ENCODE measurements around the gene UBAC1.

UBAC1 gene

DNA sequence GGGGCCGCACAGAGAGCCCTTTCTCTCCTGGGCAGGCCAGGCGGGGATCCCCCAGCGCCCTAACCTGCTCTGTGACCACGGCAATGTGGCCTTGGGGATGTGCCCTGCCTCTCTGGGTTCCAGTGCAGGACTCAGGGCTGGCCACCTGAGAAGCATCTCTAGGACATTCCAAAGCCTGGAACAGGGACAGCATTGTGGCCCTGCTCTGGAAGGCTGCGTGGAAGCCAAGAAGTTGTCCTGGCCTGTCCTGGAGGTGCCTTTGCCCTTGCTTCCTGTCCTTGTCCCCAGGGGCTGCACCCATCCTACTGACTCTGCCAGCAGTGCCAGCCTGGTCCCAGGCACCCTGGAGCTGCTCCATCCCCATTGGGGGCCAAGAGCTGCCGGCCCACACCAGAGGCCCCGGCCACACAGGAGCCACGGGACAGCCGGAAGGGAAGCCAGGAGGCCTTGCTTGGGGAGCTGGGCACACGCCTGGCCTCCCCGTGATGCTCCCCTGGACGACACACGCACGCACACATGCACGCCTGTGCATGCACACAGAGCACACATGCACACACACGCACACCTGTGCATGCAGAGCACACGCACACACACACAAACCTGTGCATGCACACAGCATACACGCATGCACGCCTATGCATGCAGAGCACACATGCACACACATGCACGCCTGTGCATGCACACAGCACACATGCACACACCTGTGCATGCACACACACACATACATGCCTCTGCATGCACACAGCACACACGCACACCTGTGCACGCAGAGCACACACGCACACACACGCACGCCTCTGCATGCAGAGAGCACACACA lies 33.8 kb downstream of the UBAC1 start:
- no peak overlapping the region for H3K27ac ChIP-seq (ENCODE audit: low read length)
- H3K9ac ChIP-seq (ENCODE audit: low read length in 2 of 2) = no peak overlapping the region
- no peaks in the 10 kb centered on the region for H3K27me3 ChIP-seq (ENCODE audit: control insufficient read depth in 1 of 2, insufficient read depth in 2 of 2, low read length in 2 of 2)
- no peak overlapping the region for H3K4me3 ChIP-seq (ENCODE audit: low read length in 2 of 2)
- peaks cover 13 to 15% of the 10 kb centered on the region in 2 donors for H3K36me3 ChIP-seq (ENCODE audit: control insufficient read depth in 2 of 2, insufficient read depth in 2 of 2, low read length in 2 of 2)
- H3K9me3 ChIP-seq (ENCODE audit: control insufficient read depth in 2 of 2, low read length in 2 of 2) = no peaks in the 10 kb centered on the region
- no peaks in the 10 kb centered on the region for H3K4me1 ChIP-seq (ENCODE audit: control insufficient read depth, insufficient read depth, low read length)

DNA sequence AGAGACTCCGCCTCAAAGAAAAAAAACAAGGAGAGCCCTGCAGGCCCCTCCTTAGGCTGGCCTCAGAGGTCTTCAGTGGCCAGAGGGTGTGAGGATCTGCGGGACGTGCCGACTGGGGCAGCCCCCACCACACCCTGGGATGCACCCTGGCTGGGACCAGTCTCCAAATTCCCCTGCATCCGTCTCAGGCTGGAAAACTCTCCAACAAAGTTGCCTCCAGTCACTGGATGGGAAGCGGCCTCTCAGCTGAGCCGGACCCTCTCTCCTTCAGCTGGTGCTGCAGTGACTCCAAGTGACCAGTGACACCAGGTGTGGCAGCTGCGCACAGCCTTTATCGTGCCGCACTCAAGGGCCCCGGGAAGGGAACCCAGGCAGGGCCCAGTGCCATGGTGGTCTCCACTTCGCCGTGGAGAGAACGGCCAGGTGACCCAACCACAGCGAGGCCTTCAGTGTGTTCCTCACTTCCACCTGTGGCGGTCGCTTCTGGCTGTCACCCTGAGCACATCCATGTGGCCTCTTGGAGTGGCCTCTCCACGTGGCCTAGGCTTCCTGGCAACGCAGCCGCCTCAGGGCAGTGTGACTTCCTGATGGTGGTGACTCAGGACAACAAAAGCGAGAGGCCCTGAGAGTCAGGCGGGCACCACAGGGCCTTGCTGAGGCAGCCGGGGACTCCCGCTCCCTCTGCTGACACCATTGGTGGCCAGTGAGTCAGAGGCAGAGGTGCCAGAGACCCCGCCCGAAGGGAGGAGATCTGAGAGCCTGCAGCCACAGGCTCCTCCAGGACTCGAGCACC lies 34.6 kb downstream of the UBAC1 start:
- peaks cover 11 to 15% of the 10 kb centered on the region in 2 donors for H3K36me3 ChIP-seq (ENCODE audit: control insufficient read depth in 2 of 2, insufficient read depth in 2 of 2, low read length in 2 of 2)

DNA sequence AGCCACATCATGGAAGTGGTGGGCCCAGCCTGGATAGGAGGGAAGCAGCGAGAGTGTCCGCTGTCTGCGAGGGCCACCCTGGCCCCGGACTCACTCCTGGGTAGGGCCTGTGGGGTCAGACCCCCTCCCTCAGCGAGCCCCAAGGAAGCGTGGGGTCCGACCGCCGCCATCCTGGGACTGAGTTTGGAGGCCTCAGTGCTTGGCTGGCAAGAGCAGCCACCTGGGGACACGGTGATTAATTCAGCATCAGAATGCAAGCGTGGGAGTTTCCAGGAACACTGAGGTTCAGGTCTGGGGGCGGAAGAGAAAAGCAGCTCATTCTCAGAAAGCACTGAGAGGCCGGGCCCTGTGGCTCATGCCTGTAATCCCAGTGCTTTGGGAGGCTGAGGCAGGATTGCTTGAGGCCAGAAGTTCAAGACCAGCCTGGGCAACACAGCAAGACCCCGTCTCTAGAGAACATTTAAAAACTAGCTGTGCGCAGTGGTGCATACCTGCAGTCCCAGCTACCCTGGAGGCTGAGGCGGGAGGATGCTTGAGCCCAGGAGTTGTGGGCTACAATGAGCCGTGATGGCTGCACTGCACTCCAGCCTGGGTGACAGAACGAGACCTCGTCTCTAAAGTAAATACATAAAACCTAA lies 35.6 kb downstream of the UBAC1 start:
- H3K36me3 ChIP-seq (ENCODE audit: control insufficient read depth in 2 of 2, insufficient read depth in 2 of 2, low read length in 2 of 2) = peaks cover 1 to 7% of the 10 kb centered on the region in 2 donors
- H3K27me3 ChIP-seq (ENCODE audit: control insufficient read depth in 1 of 2, insufficient read depth in 2 of 2, low read length in 2 of 2) = no peaks in the 10 kb centered on the region
- no peaks in the 10 kb centered on the region for H3K9me3 ChIP-seq (ENCODE audit: control insufficient read depth in 2 of 2, low read length in 2 of 2)
- H3K4me3 ChIP-seq (ENCODE audit: low read length in 2 of 2) = no peak overlapping the region
- no peaks in the 10 kb centered on the region for H3K4me1 ChIP-seq (ENCODE audit: control insufficient read depth, insufficient read depth, low read length)
- H3K27ac ChIP-seq (ENCODE audit: low read length) = no peak overlapping the region
- H3K9ac ChIP-seq (ENCODE audit: low read length in 2 of 2) = no peak overlapping the region

More for the DNA sequence above, 34.6 kb downstream of the UBAC1 start:
- Histone ChIP-seq H3K9me3 (ENCODE audit: control insufficient read depth in 2 of 2, low read length in 2 of 2) (no peaks in the 10 kb centered on the region), H3K4me1 (ENCODE audit: control insufficient read depth, insufficient read depth, low read length) (no peaks in the 10 kb centered on the region), H3K4me3 (ENCODE audit: low read length in 2 of 2) (no peak overlapping the region), H3K27me3 (ENCODE audit: control insufficient read depth in 1 of 2, insufficient read depth in 2 of 2, low read length in 2 of 2) (no peaks in the 10 kb centered on the region), H3K27ac (ENCODE audit: low read length) (no peak overlapping the region), H3K9ac (ENCODE audit: low read length in 2 of 2) (no peak overlapping the region)

DNA sequence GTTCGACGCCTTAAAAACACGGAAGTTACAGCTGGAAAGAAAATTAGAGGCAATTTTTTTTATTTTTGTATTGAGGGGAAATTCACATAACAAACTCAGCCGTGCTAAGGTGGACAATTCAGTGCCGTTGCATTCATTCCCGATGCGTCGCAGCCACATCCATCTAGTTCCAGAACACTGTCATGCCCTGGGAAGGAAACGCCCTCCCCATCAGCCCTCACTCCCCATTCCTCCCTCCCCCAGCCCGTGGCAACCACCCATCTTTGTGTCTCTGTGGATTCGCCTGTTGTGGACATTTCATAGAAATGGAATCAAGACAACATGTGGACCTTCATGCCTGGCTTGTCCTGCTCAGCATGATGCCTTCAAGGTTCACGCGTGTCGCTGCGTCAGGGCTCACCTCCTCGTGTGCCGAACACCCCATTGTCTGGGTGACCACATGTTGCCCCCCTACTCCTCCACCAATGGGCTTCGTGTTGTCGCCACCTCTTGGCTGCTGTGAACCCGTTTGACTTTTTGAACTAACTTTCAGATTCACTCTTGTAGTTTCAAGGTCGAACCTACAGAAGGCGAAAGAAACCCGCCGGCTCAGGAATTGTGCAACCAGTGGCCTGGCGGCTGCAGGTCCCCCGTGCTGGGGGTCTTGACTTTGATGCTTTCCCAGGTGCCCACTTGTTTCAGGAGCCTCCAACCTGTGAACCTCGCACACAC lies 36.4 kb downstream of the UBAC1 start:
- Histone ChIP-seq H3K27me3 (ENCODE audit: control insufficient read depth in 1 of 2, insufficient read depth in 2 of 2, low read length in 2 of 2) (no peaks in the 10 kb centered on the region), H3K36me3 (ENCODE audit: control insufficient read depth in 2 of 2, insufficient read depth in 2 of 2, low read length in 2 of 2) (peaks cover 0 to 7% of the 10 kb centered on the region in 2 donors), H3K27ac (ENCODE audit: low read length) (no peak overlapping the region), H3K9me3 (ENCODE audit: control insufficient read depth in 2 of 2, low read length in 2 of 2) (no peaks in the 10 kb centered on the region), H3K4me3 (ENCODE audit: low read length in 2 of 2) (no peak overlapping the region), H3K4me1 (ENCODE audit: control insufficient read depth, insufficient read depth, low read length) (no peaks in the 10 kb centered on the region), H3K9ac (ENCODE audit: low read length in 2 of 2) (no peak overlapping the region)

DNA sequence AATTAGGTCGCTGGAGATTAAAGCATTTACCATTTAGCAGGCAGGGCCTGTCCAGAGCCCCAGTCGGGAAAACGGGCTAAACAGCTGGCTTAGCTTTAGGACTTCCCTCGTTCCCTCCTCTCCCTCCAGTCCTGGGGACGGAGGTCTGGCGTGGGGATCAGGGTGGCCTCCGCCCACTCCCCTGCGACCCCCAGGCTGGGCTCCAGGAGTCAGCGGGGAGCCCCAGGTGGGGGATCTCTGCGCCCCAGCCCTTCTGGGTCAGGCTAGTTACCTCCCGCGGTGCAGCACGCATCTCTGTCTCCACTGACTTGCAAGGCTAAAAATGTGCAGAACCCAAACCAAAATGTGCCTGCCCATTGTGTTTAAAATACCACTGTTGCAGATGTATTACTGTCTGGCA lies 37.7 kb downstream of the UBAC1 start:
- Histone ChIP-seq H3K4me1 (ENCODE audit: control insufficient read depth, insufficient read depth, low read length) (no peaks in the 10 kb centered on the region), H3K4me3 (ENCODE audit: low read length in 2 of 2) (no peak overlapping the region), H3K27ac (ENCODE audit: low read length) (no peak overlapping the region), H3K9me3 (ENCODE audit: control insufficient read depth in 2 of 2, low read length in 2 of 2) (peaks cover 0 to 8% of the 10 kb centered on the region in 2 donors), H3K36me3 (ENCODE audit: control insufficient read depth in 2 of 2, insufficient read depth in 2 of 2, low read length in 2 of 2) (peaks cover 0 to 7% of the 10 kb centered on the region in 2 donors), H3K9ac (ENCODE audit: low read length in 2 of 2) (no peak overlapping the region), H3K27me3 (ENCODE audit: control insufficient read depth in 1 of 2, insufficient read depth in 2 of 2, low read length in 2 of 2) (no peaks in the 10 kb centered on the region)

DNA sequence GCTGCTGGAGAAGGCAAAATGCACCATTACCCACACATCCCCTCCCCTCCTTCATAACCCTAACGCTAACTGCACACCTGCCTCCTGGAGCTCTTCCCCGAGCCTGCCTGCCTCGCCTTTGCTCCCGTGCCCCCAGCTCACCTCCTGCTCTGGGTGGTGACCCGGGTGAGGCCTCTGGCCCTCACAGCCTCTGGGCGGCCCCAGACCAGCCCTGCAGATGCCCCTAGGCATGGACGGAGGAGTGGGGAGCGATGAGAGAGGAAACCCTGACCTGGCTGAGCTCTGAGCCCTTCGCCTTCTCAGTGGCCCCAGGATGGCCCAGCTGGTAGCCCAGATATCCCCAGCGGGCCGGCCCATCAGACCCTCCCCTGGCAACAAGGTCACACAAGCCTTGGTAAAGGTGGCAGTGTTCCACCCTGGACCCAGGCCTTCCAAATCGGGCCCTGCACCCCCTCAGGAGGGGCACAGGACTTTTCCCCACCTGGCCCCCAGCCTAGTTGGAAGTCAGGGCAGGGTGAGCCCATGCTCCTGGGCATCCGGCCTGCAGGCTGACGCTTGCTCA lies 39.3 kb downstream of the UBAC1 start:
- Histone ChIP-seq H3K9ac (ENCODE audit: low read length in 2 of 2) (no peak overlapping the region), H3K36me3 (ENCODE audit: control insufficient read depth in 2 of 2, insufficient read depth in 2 of 2, low read length in 2 of 2) (peaks cover 0 to 5% of the 10 kb centered on the region in 2 donors), H3K9me3 (ENCODE audit: control insufficient read depth in 2 of 2, low read length in 2 of 2) (peaks cover 2 to 16% of the 10 kb centered on the region in 2 donors), H3K27ac (ENCODE audit: low read length) (no peak overlapping the region), H3K27me3 (ENCODE audit: control insufficient read depth in 1 of 2, insufficient read depth in 2 of 2, low read length in 2 of 2) (no peaks in the 10 kb centered on the region), H3K4me3 (ENCODE audit: low read length in 2 of 2) (no peak overlapping the region), H3K4me1 (ENCODE audit: control insufficient read depth, insufficient read depth, low read length) (no peaks in the 10 kb centered on the region)

DNA sequence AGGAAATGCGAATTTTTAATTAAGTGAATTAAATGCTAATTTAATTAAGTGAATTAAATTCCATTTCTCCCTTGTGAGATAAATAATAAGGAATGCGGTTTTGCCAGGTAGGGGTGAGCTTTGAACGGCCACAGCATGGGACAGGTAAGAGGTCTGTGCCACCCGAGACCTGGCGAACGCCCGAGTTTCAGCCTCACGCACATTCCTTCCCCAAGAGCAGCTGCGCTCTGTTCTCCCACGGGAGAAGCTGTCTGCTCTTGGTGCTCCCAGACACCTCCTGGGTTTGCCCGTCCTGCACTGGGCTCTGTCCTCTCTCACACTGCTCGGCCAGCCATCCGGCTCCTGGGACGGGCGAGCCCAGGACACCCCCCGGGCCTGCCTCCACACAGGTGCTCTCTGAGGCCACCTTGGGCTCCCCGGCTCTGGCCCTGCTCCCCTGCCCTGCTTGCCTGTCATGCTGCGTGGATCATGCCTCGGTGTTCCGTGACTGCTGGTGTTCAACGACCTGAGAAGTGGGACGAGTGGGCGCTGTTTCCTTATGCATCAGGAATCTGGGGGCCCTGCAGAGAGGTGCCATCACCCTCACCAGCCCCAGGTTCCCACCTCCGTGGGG lies 40.1 kb downstream of the UBAC1 start:
- H3K36me3 ChIP-seq (ENCODE audit: control insufficient read depth in 2 of 2, insufficient read depth in 2 of 2, low read length in 2 of 2) = peaks cover 0 to 4% of the 10 kb centered on the region in 2 donors
- no peaks in the 10 kb centered on the region for H3K27me3 ChIP-seq (ENCODE audit: control insufficient read depth in 1 of 2, insufficient read depth in 2 of 2, low read length in 2 of 2)
- H3K9ac ChIP-seq (ENCODE audit: low read length in 2 of 2) = no peak overlapping the region
- no peak overlapping the region for H3K4me3 ChIP-seq (ENCODE audit: low read length in 2 of 2)
- H3K4me1 ChIP-seq (ENCODE audit: control insufficient read depth, insufficient read depth, low read length) = no peaks in the 10 kb centered on the region
- no peak overlapping the region for H3K27ac ChIP-seq (ENCODE audit: low read length)
- H3K9me3 ChIP-seq (ENCODE audit: control insufficient read depth in 2 of 2, low read length in 2 of 2) = peaks cover 2 to 18% of the 10 kb centered on the region in 2 donors

DNA sequence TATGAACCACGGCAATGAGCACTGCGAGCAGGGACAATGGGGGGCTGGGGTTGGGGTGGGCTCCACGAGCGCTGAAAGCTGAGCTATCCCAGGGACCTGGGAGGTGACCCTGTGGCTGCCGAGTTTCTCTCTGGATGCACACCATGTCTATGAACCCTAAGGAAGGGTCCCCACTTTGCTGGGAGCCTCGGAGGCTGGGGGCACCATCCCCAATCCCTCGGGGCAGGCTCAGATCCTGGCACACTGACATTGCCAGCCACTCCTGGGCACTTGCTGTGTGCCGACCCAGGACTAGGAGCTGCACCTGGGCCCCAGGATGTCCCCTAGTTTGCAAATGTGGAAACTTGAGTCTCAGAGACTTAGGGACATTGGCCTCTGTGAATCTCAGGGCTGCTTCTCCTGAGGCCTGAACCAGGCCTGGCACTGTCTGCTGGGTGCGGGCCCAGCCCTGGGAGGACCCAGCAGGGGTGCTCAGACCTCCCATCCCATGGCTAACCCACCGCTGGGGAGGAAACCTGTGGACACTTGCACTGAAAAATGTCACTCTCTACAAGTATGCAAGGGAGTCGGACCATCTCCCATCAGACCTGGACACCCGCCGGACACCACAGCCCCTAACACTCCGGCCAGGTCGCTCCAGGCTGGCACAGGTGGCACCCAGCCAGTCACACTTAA lies 40.8 kb downstream of the UBAC1 start:
- H3K27me3 ChIP-seq (ENCODE audit: control insufficient read depth in 1 of 2, insufficient read depth in 2 of 2, low read length in 2 of 2) = no peaks in the 10 kb centered on the region
- H3K27ac ChIP-seq (ENCODE audit: low read length) = no peak overlapping the region
- H3K4me1 ChIP-seq (ENCODE audit: control insufficient read depth, insufficient read depth, low read length) = no peaks in the 10 kb centered on the region
- H3K9me3 ChIP-seq (ENCODE audit: control insufficient read depth in 2 of 2, low read length in 2 of 2) = peaks cover 2 to 19% of the 10 kb centered on the region in 2 donors
- H3K9ac ChIP-seq (ENCODE audit: low read length in 2 of 2) = no peak overlapping the region
- peaks cover 5 to 10% of the 10 kb centered on the region in 2 donors for H3K36me3 ChIP-seq (ENCODE audit: control insufficient read depth in 2 of 2, insufficient read depth in 2 of 2, low read length in 2 of 2)
- no peak overlapping the region for H3K4me3 ChIP-seq (ENCODE audit: low read length in 2 of 2)

DNA sequence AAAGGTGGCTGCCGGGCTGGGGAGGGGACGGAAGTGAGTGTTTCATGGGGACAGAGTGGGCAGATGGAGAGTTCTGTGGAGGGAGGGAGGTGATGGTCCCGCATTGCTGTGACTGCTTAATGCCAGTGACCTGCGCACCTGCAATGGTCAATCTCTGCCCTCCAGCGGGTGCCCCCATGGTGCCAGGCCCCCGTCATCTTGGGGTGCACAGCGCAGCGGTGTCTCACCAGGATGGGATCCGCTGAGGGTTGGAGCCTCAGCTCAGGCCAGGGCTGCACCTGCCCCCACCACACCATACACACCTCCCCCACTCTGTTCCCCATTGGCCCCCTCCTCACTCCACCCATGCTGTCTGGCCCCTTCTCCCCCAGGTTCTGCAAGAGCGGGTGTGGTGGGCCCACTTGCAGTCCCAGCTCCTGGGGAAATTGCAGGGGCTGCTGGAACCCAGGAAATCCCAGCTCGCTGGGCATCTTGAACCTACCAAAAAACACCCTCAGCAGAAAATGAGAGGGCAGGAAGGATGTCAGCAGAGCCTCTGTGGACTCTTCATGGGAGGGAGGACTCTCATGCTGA lies 41.8 kb downstream of the UBAC1 start:
- H3K9me3 ChIP-seq (ENCODE audit: control insufficient read depth in 2 of 2, low read length in 2 of 2) = peaks cover 5 to 27% of the 10 kb centered on the region in 2 donors

More for the DNA sequence above, 41.8 kb downstream of the UBAC1 start:
- Histone ChIP-seq H3K36me3 (ENCODE audit: control insufficient read depth in 2 of 2, insufficient read depth in 2 of 2, low read length in 2 of 2) (peaks cover 15% of the 10 kb centered on the region in 2 donors), H3K9ac (ENCODE audit: low read length in 2 of 2) (no peak overlapping the region), H3K27ac (ENCODE audit: low read length) (no peak overlapping the region), H3K27me3 (ENCODE audit: control insufficient read depth in 1 of 2, insufficient read depth in 2 of 2, low read length in 2 of 2) (no peaks in the 10 kb centered on the region), H3K4me1 (ENCODE audit: control insufficient read depth, insufficient read depth, low read length) (no peaks in the 10 kb centered on the region), H3K4me3 (ENCODE audit: low read length in 2 of 2) (no peak overlapping the region)

All from stomach smooth muscle (tissue), 2 donors.